Stimulated activated CD4-positive, alpha-beta T cell treated with anti-CD3 and anti-CD28 coated beads, TNF-alpha, amount 100 ng/mL, for 4 hours (primary cell): ENCODE results near the gene TRIM26.
A peak's percentile ranks its signal among the peaks of the same experiment; 100 is the strongest.
"Not testable (repeated sequence)": the region's sequence is repeated elsewhere in the genome, so short reads cannot be mapped to it uniquely, and the experiment has no call there.

Experiments used
- DNase-seq, 3 experiments: peaks; one replicate each; pipeline ENCODE4 v3.0.0-alpha.2; 2020; ENCODE audit warnings: low read depth in 3 of 3

The TRIM26 gene

GRCh38 chr6:30171677-30172471 lies 41.3 kb downstream of the TRIM26 start:
- no peak for DNase-seq

GRCh38 chr6:30169658-30170614 lies 43.3 kb downstream of the TRIM26 start:
- no peak for DNase-seq

DNA sequence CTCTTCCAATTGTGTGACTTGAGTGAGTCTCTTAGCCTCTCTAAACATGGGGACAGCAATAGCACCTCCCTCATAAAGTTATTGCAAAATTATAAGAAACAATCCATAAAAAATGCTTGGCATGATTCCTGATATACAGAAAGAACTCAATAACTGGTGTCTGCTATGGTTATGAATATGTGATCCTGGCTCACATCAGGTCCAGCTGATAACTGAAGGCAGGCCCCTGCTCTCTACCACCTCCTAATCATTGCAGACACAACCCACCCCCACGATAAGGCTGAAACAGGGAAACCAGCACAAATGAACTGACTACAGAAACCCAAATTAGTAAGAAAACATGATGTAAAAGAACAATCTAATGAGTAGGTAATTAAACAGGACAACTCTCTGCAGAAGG lies 44.5 kb downstream of the TRIM26 start:
- no peak for DNase-seq

DNA sequence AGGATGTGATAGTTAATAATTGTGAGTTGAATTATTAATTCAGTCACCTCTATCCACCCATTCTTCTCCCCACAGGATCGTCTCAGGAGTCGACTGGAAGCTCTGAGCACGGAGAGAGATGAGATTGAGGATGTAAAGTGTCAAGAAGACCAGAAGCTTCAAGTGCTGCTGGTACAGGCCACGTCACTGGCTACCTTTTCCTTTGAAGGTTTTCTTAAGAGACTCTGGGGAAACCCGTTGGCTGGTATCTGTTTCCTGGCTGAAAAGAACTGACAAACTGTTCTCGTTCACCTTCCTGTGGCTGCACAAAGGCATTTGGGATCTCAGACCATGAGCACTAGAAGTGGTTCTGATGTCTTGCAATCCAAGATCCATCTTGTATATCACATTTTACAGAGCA lies 46.1 kb downstream of the TRIM26 start:
- DNase-seq, result no peak

- DNase-seq, result not testable (repeated sequence)
Observed at GRCh38 chr6:30165238-30165637, 48.0 kb downstream of the TRIM26 start.

DNA sequence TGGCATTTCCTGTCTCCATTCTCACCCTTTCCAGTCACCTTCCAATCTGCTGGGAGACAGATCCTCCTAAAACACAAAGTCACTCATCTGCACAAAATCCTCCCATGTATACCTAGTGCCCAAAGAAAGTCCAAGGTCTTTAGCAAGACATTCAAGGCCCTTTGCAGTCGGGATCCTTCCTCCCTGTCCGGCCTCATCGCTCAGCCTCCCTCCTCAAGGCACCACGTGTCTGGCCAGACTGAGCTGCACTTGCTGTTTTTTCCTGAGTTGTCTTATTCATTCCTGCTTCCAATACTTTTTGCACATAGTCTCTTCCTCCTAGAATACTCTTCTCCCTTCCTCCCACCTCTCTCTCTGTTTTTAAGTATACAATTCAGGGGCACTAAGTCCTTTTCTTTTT lies 48.5 kb downstream of the TRIM26 start:
- no peak for DNase-seq

GRCh38 chr6:30163918-30164654 lies 49.1 kb downstream of the TRIM26 start:
- no peak for DNase-seq

- DNase-seq, result peak in 2 of 3 experiments; percentile 9 to 33
Observed at GRCh38 chr6:30163090-30163917, 49.9 kb downstream of the TRIM26 start, which contains the start of gene TRIM15. TRIM15 (plus strand) TSS chr6:30163546; CDS start chr6:30163685, 139 bp downstream.

GRCh38 chr6:30162265-30163089 lies 50.7 kb downstream of the TRIM26 start:
- DNase-seq, result no peak

- no peak for DNase-seq
Observed at GRCh38 chr6:30160785-30161531, 52.2 kb downstream of the TRIM26 start, which contains the start of gene TRIM10. TRIM10 (minus strand) TSS chr6:30161211; CDS start chr6:30160858, 353 bp downstream.

DNA sequence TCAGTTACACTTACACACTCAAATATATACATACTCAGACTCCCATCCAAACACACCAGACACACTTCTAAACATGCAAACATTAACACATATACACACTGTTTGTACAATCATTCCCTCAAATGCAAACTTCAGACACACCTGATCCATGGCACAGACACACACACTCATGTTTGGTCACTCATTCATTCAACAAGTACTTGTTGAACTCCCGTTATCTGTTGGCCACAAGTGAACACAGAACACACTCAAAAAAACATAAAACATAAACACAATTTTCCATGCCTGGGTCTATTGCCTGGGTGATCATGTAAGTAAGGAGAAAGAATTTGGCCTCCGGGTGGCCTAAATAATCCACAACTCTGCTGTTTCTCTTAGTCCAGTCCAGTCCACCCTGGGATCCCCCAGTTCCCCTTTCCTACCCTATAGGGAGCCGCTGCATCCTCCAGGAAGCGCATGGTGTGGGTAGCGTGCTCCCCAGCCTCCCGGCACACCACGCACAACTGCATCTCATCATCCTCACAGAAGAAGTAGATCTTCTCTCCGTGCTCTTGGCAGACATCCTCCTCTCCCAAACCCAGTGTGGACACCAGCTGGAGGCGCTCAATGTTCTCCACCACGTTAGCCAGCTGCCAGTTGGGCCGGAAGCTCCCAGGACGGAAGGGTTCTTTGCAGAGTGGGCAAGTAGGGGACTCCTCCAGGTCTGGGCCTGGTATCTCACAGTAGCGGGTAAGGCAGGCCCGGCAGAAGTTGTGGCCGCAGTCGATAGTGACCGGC lies 53.0 kb downstream of the TRIM26 start:
- DNase-seq, result no peak

GRCh38 chr6:30158475-30159040 lies 54.6 kb downstream of the TRIM26 start:
- DNase-seq, result no peak

GRCh38 chr6:30157999-30158398 lies 55.2 kb downstream of the TRIM26 start:
- DNase-seq, result no peak

DNA sequence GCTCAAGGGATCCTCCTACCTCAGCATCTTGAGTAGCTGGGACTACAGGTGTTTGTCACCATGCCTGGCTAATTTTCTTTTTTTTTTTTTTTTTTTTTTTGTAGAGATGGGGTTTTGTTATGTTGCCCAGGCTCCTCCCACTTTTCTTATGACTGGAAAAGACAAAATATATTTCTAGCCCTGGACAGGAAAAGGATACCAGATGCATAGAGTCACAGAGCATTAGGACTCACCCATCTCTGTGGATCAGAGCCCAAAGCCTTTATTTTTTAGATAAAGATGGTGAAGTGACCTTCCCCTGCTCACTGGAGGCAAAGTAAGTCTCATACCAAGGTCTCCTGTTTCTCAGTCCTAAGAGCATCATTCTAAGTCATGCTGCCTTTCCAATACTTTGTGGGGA lies 55.6 kb downstream of the TRIM26 start:
- DNase-seq, result no peak

DNA sequence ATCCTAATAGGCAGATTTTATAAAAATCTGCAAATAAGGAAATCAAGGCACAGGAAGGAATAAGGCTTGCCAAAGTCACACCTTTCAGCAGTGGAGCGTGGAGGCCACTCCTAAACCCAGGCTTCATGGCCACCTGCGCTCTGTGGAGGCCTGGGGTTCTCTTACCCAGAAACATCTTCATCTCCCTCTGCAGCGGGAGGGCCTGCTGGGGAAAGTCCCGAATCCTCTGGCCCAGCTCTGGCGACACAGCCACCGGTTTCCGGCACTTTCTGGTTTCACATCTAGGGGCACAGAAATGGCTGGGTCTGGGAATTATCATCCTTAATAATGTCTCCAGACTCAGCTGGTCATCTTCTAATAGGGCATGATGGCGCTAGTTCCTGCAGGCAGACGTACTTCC lies 56.4 kb downstream of the TRIM26 start:
- no peak for DNase-seq

DNA sequence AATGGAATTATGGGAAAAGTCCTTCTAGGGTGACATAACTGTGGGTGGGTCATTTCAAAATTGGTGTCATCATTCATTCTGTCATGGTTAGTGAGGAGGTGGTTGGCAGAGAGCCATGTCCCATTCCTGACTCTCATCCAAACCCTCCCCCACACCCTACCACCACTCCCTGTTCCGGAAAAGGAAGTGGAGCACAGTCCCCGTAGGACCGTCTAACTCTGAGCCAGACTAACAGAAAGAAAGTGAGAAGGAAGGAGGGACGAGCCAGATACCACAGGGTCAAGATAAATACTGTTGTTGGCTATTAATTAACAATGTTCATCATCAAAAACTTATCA lies 57.0 kb downstream of the TRIM26 start:
- no peak for DNase-seq

DNA sequence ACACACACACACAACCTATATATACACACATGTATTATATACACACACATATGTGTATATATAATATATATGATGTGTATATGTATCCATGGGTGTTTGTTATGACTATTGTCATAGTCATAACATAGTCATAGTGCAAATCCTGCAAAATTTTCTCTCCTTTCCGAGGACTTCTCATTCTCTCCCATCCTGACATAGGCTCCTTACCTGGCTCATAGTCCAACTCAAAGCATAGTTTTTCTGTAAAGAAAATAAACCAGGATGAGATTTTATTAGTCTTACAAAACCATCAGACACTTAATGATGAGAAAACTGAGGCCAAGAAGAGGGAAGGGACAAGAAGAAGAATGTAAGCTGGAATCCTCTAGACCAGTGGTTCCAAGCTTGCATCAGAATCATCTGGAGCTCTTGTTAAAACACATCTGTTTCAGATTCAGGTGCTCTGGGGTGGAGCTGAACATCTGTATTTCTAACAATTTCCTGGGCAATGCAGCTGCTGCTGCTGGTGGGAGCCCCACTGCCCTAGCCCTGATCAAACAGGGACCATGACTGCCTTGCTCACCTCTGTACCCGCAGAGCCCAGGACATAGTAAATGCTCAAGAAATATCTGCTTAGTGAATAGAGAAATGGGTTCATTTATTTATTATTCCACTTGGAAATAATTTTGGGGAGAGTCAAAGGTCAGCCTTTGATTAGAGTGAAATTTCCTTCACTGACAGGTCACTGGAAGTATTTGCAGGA lies 57.5 kb downstream of the TRIM26 start:
- no peak for DNase-seq
